IMR-90 (cell line): Measurements from ENCODE around the gene OTOGL. TPM values are rescaled to one million over a fixed set of nuclear protein-coding genes. Genes with fewer than 3 reads are reported as not detected.

Experiments used
- ATAC-seq: fragments of 200-7000 bp; cut with Tn5 transposase; 2 replicates; pipeline ENCODE4 v1.9.1; 2020; ENCODE audit warnings: low read depth, mild to moderate bottlenecking, moderate library complexity
- BruUV-seq: library from RNA; stranded (reverse); fragments of 400-500 nt; replicated peaks from 2 replicates; lab custom pipeline; 2021; lab: Mats Ljungman, UMichigan
- CTCF ChIA-PET: fragments of 300-600 bp; formaldehyde crosslinking; extraction: SDS; loops from one replicate; lab custom pipeline; 2021; ENCODE audit warnings: antibody characterized with exemption; lab: Yijun Ruan, JAX
- POLR2A ChIA-PET: fragments of 300-600 bp; sonication (Branson Sonifier 250); formaldehyde crosslinking; loops from one replicate; lab custom pipeline; 2022; ENCODE audit warnings: antibody characterized with exemption; ENCODE audit not compliant: unreplicated experiment; lab: Charles Lee
- DNase-seq: peaks from one replicate; pipeline ENCODE4 v3.0.0; 2013
- H2AFZ ChIP-seq: replicated peaks from 2 replicates; pipeline ENCODE3; 2013; ENCODE audit warnings: low read length, mild to moderate bottlenecking; ENCODE audit not compliant: poor library complexity
- H2AK5ac ChIP-seq: 2 replicates; pipeline ENCODE4 v1.6.1; 2013; ENCODE audit warnings: low read depth, low read length, inconsistent platforms
- H2AK9ac ChIP-seq: replicated peaks from 2 replicates; pipeline ENCODE3; 2013; ENCODE audit warnings: mild to moderate bottlenecking, low read depth, low read length, moderate library complexity; ENCODE audit not compliant: poor library complexity
- H2BK120ac ChIP-seq: 2 replicates; pipeline ENCODE4 v1.6.1; 2013; ENCODE audit warnings: low read depth, low read length, inconsistent platforms
- H2BK15ac ChIP-seq: 3 replicates; pipeline ENCODE4 v1.6.1; 2013; ENCODE audit warnings: low read depth, low read length, inconsistent platforms
- H2BK20ac ChIP-seq: 2 replicates; pipeline ENCODE4 v1.6.1; 2013; ENCODE audit warnings: low read depth, mild to moderate bottlenecking, inconsistent platforms, low read length, moderate library complexity
- H2BK5ac ChIP-seq: 2 replicates; pipeline ENCODE4 v1.6.1; 2013; ENCODE audit warnings: mild to moderate bottlenecking, low read depth, low read length, inconsistent platforms; ENCODE audit not compliant: poor library complexity, severe bottlenecking
- H3K14ac ChIP-seq: replicated peaks from 2 replicates; pipeline ENCODE4 v1.6.1; 2013; ENCODE audit warnings: low read depth, low read length, inconsistent platforms
- H3K18ac ChIP-seq: 2 replicates; pipeline ENCODE4 v1.6.1; 2013; ENCODE audit warnings: low read depth, low read length, control low read depth
- H3K23ac ChIP-seq: 2 replicates; pipeline ENCODE4 v1.6.1; 2013; ENCODE audit warnings: low read depth, low read length, inconsistent platforms
- H3K27ac ChIP-seq: 2 replicates; pipeline ENCODE4 v1.5.1; 2013; ENCODE audit warnings: mild to moderate bottlenecking, control low read depth, low read length; ENCODE audit not compliant: insufficient read depth
- H3K27me3 ChIP-seq: 2 replicates; pipeline ENCODE4 v1.6.1; 2013; ENCODE audit warnings: low read length; ENCODE audit not compliant: control insufficient read depth, insufficient read depth
- H3K36me3 ChIP-seq: 2 replicates; pipeline ENCODE4 v1.6.1; 2013; ENCODE audit warnings: low read length, mixed read lengths; ENCODE audit not compliant: control insufficient read depth, insufficient read depth
- H3K4ac ChIP-seq: 2 replicates; pipeline ENCODE4 v1.6.1; 2013; ENCODE audit warnings: low read depth, low read length, inconsistent platforms
- H3K4me1 ChIP-seq: 2 replicates; pipeline ENCODE4 v1.6.1; 2013; ENCODE audit warnings: low read length, mixed read lengths; ENCODE audit not compliant: control insufficient read depth, insufficient read depth
- H3K4me2 ChIP-seq: 2 replicates; pipeline ENCODE4 v1.6.1; 2013; ENCODE audit warnings: low read depth, mild to moderate bottlenecking, control low read depth, low read length, moderate library complexity
- H3K4me3 ChIP-seq: 2 replicates; pipeline ENCODE4 v1.5.1; 2013; ENCODE audit warnings: low read depth, mild to moderate bottlenecking, control low read depth, low read length, moderate library complexity; ENCODE audit not compliant: insufficient read depth
- H3K56ac ChIP-seq: 2 replicates; pipeline ENCODE4 v1.6.1; 2013; ENCODE audit warnings: low read length, inconsistent platforms; ENCODE audit not compliant: insufficient read depth; ENCODE audit errors: extremely low read depth
- H3K79me1 ChIP-seq, 2 experiments: 2 replicates each; pipeline ENCODE4 v1.6.1; 2013; ENCODE audit warnings: low read length in 2 of 2, inconsistent platforms in 1 of 2, low read depth in 1 of 2
- H3K9ac ChIP-seq: 2 replicates; pipeline ENCODE4 v1.6.1; 2013; ENCODE audit warnings: low read depth, low read length, control low read depth
- H3K9me1 ChIP-seq: 2 replicates; pipeline ENCODE4 v1.6.1; 2013; ENCODE audit warnings: low read length, inconsistent platforms; ENCODE audit not compliant: insufficient read depth
- H3K9me3 ChIP-seq: 2 replicates; pipeline ENCODE4 v1.6.1; 2013; ENCODE audit warnings: low read length; ENCODE audit not compliant: control insufficient read depth, insufficient read depth
- H4K20me1 ChIP-seq: 2 replicates; pipeline ENCODE4 v1.6.1; 2013; ENCODE audit warnings: low read length, inconsistent platforms; ENCODE audit not compliant: insufficient read depth
- H4K5ac ChIP-seq: 2 replicates; pipeline ENCODE4 v1.6.1; 2013; ENCODE audit warnings: mild to moderate bottlenecking, low read depth, low read length, control low read depth
- H4K8ac ChIP-seq, 2 experiments: 2 replicates each; pipeline ENCODE4 v1.6.1; 2013; ENCODE audit warnings: low read depth in 2 of 2, low read length in 2 of 2, control low read depth in 1 of 2, inconsistent platforms in 1 of 2
- H4K91ac ChIP-seq: 2 replicates; pipeline ENCODE4 v1.6.1; 2013; ENCODE audit warnings: low read depth, low read length, inconsistent platforms; ENCODE audit not compliant: insufficient read depth
- RCOR1 ChIP-seq: IDR thresholded peaks from 2 replicates; pipeline ENCODE4 v1.6.1; 2012; ENCODE audit warnings: mild to moderate bottlenecking, low read length, improper control_type of control experiment; ENCODE audit not compliant: insufficient replicate concordance
- RFX5 ChIP-seq: IDR thresholded peaks from 2 replicates; pipeline ENCODE4 v1.8.0; 2012; ENCODE audit warnings: low read depth, mild to moderate bottlenecking, low read length, moderate library complexity
- SMC3 ChIP-seq: fragments of 150-350 bp; IDR thresholded peaks from 2 replicates; pipeline ENCODE4 v1.6.1; 2016; ENCODE audit warnings: low read depth, mild to moderate bottlenecking, antibody characterized with exemption, low read length, moderate library complexity
- WGBS, 2 experiments: methylation state at CpG; one replicate each; pipeline versions ENCODE4 v1.1.5 to v1.1.7; 2013; ENCODE audit warnings: missing lambda C conversion rate in 2 of 2; ENCODE audit not compliant: insufficient read length in 1 of 2; ENCODE audit errors: extremely low coverage in 2 of 2; 5-methylcytosine and 5-hydroxymethylcytosine counted together
- dilution Hi-C: fragments of 300-500 bp; cut with HindIII; formaldehyde crosslinking; loops from one replicate; pipeline ENCODE4 v1.14.3; 2018; ENCODE audit warnings: low sequenced_read_pairs; ENCODE audit not compliant: unreplicated experiment
- in situ Hi-C: fragments of 300-500 bp; cut with MboI; formaldehyde crosslinking; loops from 3 replicates; pipeline ENCODE4 v1.14.3; 2019; ENCODE audit warnings: low sequenced_read_pairs, inconsistent platforms, mixed read lengths
- intact Hi-C: fragments of 100-400 bp; cut with micrococcal nuclease; formaldehyde crosslinking; loops from 2 replicates; pipeline ENCODE4 v1.10.0; 2022
- polyA plus RNA-seq, 3 experiments: library from polyadenylated mRNA; depleted of rRNA; stranded (reverse); fragments of >200 nt; gene quantifications; 2 replicates each; pipeline ENCODE4 v1.2.3, GENCODE V29; 2012; ENCODE audit warnings: low replicate concordance in 1 of 3
- total RNA-seq: library from RNA; depleted of rRNA; stranded (reverse); fragments of >200 nt; gene quantifications from 2 replicates; pipeline ENCODE4 v1.2.3, GENCODE V29; 2012
- TF ChIP-seq, protein P1 (sequence below): fragments of 150-350 bp; IDR thresholded peaks from 2 replicates; pipeline ENCODE4 v1.6.1; 2016; ENCODE audit warnings: low read depth, mild to moderate bottlenecking, low read length, moderate library complexity, borderline replicate concordance
- TF ChIP-seq, protein P2 (sequence below): conservative IDR thresholded peaks from 2 replicates; pipeline ENCODE4 v1.5.1; 2012; ENCODE audit warnings: mild to moderate bottlenecking, low read depth, low read length, improper control_type of control experiment

The OTOGL gene
- total and polyA plus RNA-seq, 2 of the 4 experiments (the other 2 are of a cell fraction), result 0.10 to 0.18 TPM

DNA sequence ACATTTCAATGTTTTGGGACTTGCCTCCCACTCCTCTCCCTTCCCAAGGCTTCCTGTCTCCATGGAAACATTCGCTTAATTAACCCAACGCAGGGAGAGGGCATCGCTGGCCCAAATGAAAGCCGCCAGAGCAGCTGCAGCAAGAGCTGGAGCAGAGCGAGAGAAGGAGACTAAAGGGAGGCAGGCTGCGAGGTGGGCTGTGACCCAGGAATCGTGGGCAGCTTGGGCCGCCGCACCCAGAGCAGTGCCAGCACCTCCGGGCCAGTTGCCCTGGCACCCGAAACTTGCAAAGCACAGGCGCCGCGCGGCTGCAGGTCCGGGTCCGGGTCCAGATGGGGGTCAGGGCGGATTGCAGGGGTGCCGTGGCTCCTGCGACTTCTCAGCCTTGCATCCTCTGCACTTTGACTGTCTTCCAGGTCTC lies 301.2 kb downstream of the OTOGL start:
- TF ChIP-seq, protein P1, sequence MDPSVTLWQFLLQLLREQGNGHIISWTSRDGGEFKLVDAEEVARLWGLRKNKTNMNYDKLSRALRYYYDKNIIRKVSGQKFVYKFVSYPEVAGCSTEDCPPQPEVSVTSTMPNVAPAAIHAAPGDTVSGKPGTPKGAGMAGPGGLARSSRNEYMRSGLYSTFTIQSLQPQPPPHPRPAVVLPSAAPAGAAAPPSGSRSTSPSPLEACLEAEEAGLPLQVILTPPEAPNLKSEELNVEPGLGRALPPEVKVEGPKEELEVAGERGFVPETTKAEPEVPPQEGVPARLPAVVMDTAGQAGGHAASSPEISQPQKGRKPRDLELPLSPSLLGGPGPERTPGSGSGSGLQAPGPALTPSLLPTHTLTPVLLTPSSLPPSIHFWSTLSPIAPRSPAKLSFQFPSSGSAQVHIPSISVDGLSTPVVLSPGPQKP, result no peak
- TF ChIP-seq SMC3 (no peak), RFX5 (no peak), RCOR1 (no peak)
- TF ChIP-seq, protein P2, sequence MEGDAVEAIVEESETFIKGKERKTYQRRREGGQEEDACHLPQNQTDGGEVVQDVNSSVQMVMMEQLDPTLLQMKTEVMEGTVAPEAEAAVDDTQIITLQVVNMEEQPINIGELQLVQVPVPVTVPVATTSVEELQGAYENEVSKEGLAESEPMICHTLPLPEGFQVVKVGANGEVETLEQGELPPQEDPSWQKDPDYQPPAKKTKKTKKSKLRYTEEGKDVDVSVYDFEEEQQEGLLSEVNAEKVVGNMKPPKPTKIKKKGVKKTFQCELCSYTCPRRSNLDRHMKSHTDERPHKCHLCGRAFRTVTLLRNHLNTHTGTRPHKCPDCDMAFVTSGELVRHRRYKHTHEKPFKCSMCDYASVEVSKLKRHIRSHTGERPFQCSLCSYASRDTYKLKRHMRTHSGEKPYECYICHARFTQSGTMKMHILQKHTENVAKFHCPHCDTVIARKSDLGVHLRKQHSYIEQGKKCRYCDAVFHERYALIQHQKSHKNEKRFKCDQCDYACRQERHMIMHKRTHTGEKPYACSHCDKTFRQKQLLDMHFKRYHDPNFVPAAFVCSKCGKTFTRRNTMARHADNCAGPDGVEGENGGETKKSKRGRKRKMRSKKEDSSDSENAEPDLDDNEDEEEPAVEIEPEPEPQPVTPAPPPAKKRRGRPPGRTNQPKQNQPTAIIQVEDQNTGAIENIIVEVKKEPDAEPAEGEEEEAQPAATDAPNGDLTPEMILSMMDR, result no peak
- no peaks in the 10 kb centered on the region for H3K9me3 ChIP-seq
- H3K9me1 ChIP-seq, result no peaks in the 10 kb centered on the region
- 26% methylated on average over 11 of the region's 20 CpGs; no CpG with 5 or more reads in 1 of the 2 experiments for WGBS, 2 experiments
- H3K4ac ChIP-seq, result no peak overlapping the region
- no peaks in the 10 kb centered on the region; the same call in 1 of the 2 replicates for H3K27me3 ChIP-seq
- H2BK15ac ChIP-seq, result no peak overlapping the region
- H2BK120ac ChIP-seq, result no peak overlapping the region
- H4K5ac ChIP-seq, result no peak overlapping the region
- peak overlapping the region; percentile 65 for H3K4me2 ChIP-seq
- dilution Hi-C loops, result no loop called here
- H3K23ac ChIP-seq, result no peak overlapping the region
- no peaks in the 10 kb centered on the region for H3K79me1 ChIP-seq
- no peak overlapping the region for H3K18ac ChIP-seq
- H3K36me3 ChIP-seq, result no peaks in the 10 kb centered on the region
- no peak overlapping the region for H2BK5ac ChIP-seq
- no peak overlapping the region for H4K8ac ChIP-seq
- ChIA-PET CTCF (no interaction called here), POLR2A (no interaction called here)
- H4K91ac ChIP-seq, result no peak overlapping the region
- peak overlapping the region; percentile 52 for H2AFZ ChIP-seq
- no peak overlapping the region for H2BK20ac ChIP-seq
- peak; percentile 29; the same call in 1 of the 2 replicates for ATAC-seq
- no peak overlapping the region for H2AK9ac ChIP-seq
- intact Hi-C loops, result no loop called here
- no peak overlapping the region for H2AK5ac ChIP-seq
- H3K14ac ChIP-seq, result no peak overlapping the region
- H3K27ac ChIP-seq, result no peak overlapping the region
- no peak for DNase-seq
- H3K4me1 ChIP-seq, result 0 out of 2 replicates have a peak, but pooled peaks cover 2% of the 10 kb centered on the region
- H3K4me3 ChIP-seq, result peak overlapping the region; percentile 43
- in situ Hi-C loops, result loop anchor here (25.0 kb wide), 1 partner anchor 862 kb away; no protein-coding TSS in a partner anchor
- no TSS peak for BruUV-seq
- no peak overlapping the region for H3K9ac ChIP-seq
- H4K20me1 ChIP-seq, result no peaks in the 10 kb centered on the region
- no peak overlapping the region for H3K56ac ChIP-seq
